Activated CD4-positive, CD25-positive, alpha-beta regulatory T cell treated with anti-CD3 and anti-CD28 coated beads, Interleukin-2, amount 50 U/mL, for 16 hours (primary cell): Measurements from ENCODE around the gene NAA80.
"Not testable (repeated sequence)": the region's sequence is repeated elsewhere in the genome, so short reads cannot be mapped to it uniquely, and the experiment has no call there.

Source experiments
- DNase-seq: peaks from one replicate; pipeline ENCODE4 v3.0.0-alpha.2; 2020; ENCODE audit warnings: low read depth, low spot score

Gene NAA80

GRCh38 chr3:50271314-50271936, 27.8 kb downstream of the NAA80 start:
- DNase-seq, result no peak

- DNase-seq, result no peak
These were observed 28.6 kb downstream of the NAA80 start for GRCh38 chr3:50270422-50271224.

GRCh38 chr3:50269977-50270413, 29.2 kb downstream of the NAA80 start:
- DNase-seq, result no peak

- no peak for DNase-seq
These were observed 29.7 kb downstream of the NAA80 start for GRCh38 chr3:50269460-50269859.

- DNase-seq, result no peak
These were observed 30.3 kb downstream of the NAA80 start, which contains the start of gene SEMA3B for GRCh38 chr3:50268703-50269451. TSS of gene SEMA3B (plus strand) at chr3:50269147. CDS start at chr3:50269241, 94 bp downstream.

GRCh38 chr3:50268276-50268675, 30.9 kb downstream of the NAA80 start:
- no peak for DNase-seq

- no peak for DNase-seq
These were observed 31.8 kb downstream of the NAA80 start for GRCh38 chr3:50267280-50267913.

GRCh38 chr3:50266836-50267235, 32.4 kb downstream of the NAA80 start:
- DNase-seq, result no peak

- no peak for DNase-seq
These were observed 33.2 kb downstream of the NAA80 start for GRCh38 chr3:50266017-50266416.

GRCh38 chr3:50265571-50265970, 33.6 kb downstream of the NAA80 start:
- DNase-seq, result no peak

- no peak for DNase-seq
These were observed 34.2 kb downstream of the NAA80 start for GRCh38 chr3:50264964-50265485.

GRCh38 chr3:50264383-50264963, 34.7 kb downstream of the NAA80 start:
- DNase-seq, result no peak

- DNase-seq, result no peak
These were observed 35.5 kb downstream of the NAA80 start for GRCh38 chr3:50263478-50264382.

- no peak for DNase-seq
These were observed 36.4 kb downstream of the NAA80 start for GRCh38 chr3:50262778-50263177.

GRCh38 chr3:50262200-50262599, 37.0 kb downstream of the NAA80 start:
- not testable (repeated sequence) for DNase-seq

- no peak for DNase-seq
These were observed 37.7 kb downstream of the NAA80 start for GRCh38 chr3:50261505-50261904.

- DNase-seq, result no peak
These were observed 38.2 kb downstream of the NAA80 start for GRCh38 chr3:50260942-50261441.

- peak; percentile 65 for DNase-seq
These were observed 38.9 kb downstream of the NAA80 start for GRCh38 chr3:50260027-50260941.
